ENCODE results near the gene NR3C2.

DNA sequence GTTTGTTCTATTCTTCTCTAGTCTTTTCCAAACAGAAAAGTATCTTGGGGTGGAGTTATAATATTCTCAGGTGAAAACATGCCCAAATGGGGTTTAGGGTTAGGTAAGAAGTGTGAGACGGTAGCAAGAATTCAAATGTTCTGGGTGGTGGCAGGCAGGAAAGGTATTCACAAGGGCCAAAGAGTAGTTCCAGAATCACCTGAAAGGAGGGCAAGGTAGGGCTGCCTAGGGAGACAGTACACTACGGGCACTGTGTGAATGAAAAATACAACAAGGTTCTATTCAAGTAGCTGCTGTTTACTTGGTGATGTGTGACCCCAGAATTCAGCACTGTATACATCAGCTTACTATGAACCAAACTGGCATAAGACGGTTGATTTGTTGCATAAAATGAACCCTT lies 51.9 kb downstream of the NR3C2 start:
- TF ChIP-seq CTCF (conservative IDR thresholded peaks at IDR 0.05; ENCODE audit: low read depth, low read length) (no peak), CEBPB (IDR thresholded peaks at IDR 0.05; ENCODE audit: low read depth, low read length) (no peak), CHD1 (IDR thresholded peaks at IDR 0.05; ENCODE audit: low read depth, low read length) (no peak), ELK1 (IDR thresholded peaks at IDR 0.05; ENCODE audit: borderline replicate concordance, low read depth, low read length) (no peak), MXI1 (IDR thresholded peaks at IDR 0.05; ENCODE audit: borderline replicate concordance, low read depth, low read length) (no peak), POLR2A (IDR thresholded peaks at IDR 0.05; ENCODE audit: low read depth, low read length) (no peak), MAFK (IDR thresholded peaks at IDR 0.05; ENCODE audit: low read depth, low read length) (no peak), MAZ (IDR thresholded peaks at IDR 0.05; ENCODE audit: borderline replicate concordance, low read depth, low read length) (no peak), RAD21 (IDR thresholded peaks at IDR 0.05; ENCODE audit: low read length) (no peak), BHLHE40 (IDR thresholded peaks at IDR 0.05; ENCODE audit: low read depth, low read length) (no peak)
- TF ChIP-seq, protein P1, sequence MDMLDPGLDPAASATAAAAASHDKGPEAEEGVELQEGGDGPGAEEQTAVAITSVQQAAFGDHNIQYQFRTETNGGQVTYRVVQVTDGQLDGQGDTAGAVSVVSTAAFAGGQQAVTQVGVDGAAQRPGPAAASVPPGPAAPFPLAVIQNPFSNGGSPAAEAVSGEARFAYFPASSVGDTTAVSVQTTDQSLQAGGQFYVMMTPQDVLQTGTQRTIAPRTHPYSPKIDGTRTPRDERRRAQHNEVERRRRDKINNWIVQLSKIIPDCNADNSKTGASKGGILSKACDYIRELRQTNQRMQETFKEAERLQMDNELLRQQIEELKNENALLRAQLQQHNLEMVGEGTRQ (IDR thresholded peaks at IDR 0.05; ENCODE audit: low read depth, low read length) = no peak

All from IMR-90 (cell line).